IMR-90 (cell line): ENCODE results near the gene RGS12. TPM values are rescaled to one million over a fixed set of nuclear protein-coding genes. Genes with fewer than 3 reads are reported as not detected.

Source experiments
- ATAC-seq: fragments of 200-7000 bp; cut with Tn5 transposase; 2 replicates; pipeline ENCODE4 v1.9.1; 2020; ENCODE audit warnings: low read depth, mild to moderate bottlenecking, moderate library complexity
- BruUV-seq: library from RNA; stranded (reverse); fragments of 400-500 nt; replicated peaks from 2 replicates; lab custom pipeline; 2021; lab: Mats Ljungman, UMichigan
- CTCF ChIA-PET: fragments of 300-600 bp; formaldehyde crosslinking; extraction: SDS; loops from one replicate; lab custom pipeline; 2021; ENCODE audit warnings: antibody characterized with exemption; lab: Yijun Ruan, JAX
- POLR2A ChIA-PET: fragments of 300-600 bp; sonication (Branson Sonifier 250); formaldehyde crosslinking; loops from one replicate; lab custom pipeline; 2022; ENCODE audit warnings: antibody characterized with exemption; ENCODE audit not compliant: unreplicated experiment; lab: Charles Lee
- DNase-seq: peaks from one replicate; pipeline ENCODE4 v3.0.0; 2013
- H2AFZ ChIP-seq: replicated peaks from 2 replicates; pipeline ENCODE3; 2013; ENCODE audit warnings: low read length, mild to moderate bottlenecking; ENCODE audit not compliant: poor library complexity
- H2AK5ac ChIP-seq: 2 replicates; pipeline ENCODE4 v1.6.1; 2013; ENCODE audit warnings: low read depth, low read length, inconsistent platforms
- H2AK9ac ChIP-seq: replicated peaks from 2 replicates; pipeline ENCODE3; 2013; ENCODE audit warnings: mild to moderate bottlenecking, low read depth, low read length, moderate library complexity; ENCODE audit not compliant: poor library complexity
- H2BK120ac ChIP-seq: 2 replicates; pipeline ENCODE4 v1.6.1; 2013; ENCODE audit warnings: low read depth, low read length, inconsistent platforms
- H2BK15ac ChIP-seq: 3 replicates; pipeline ENCODE4 v1.6.1; 2013; ENCODE audit warnings: low read depth, low read length, inconsistent platforms
- H2BK20ac ChIP-seq: 2 replicates; pipeline ENCODE4 v1.6.1; 2013; ENCODE audit warnings: low read depth, mild to moderate bottlenecking, inconsistent platforms, low read length, moderate library complexity
- H2BK5ac ChIP-seq: 2 replicates; pipeline ENCODE4 v1.6.1; 2013; ENCODE audit warnings: mild to moderate bottlenecking, low read depth, low read length, inconsistent platforms; ENCODE audit not compliant: poor library complexity, severe bottlenecking
- H3K14ac ChIP-seq: replicated peaks from 2 replicates; pipeline ENCODE4 v1.6.1; 2013; ENCODE audit warnings: low read depth, low read length, inconsistent platforms
- H3K18ac ChIP-seq: 2 replicates; pipeline ENCODE4 v1.6.1; 2013; ENCODE audit warnings: low read depth, low read length, control low read depth
- H3K23ac ChIP-seq: 2 replicates; pipeline ENCODE4 v1.6.1; 2013; ENCODE audit warnings: low read depth, low read length, inconsistent platforms
- H3K27ac ChIP-seq: 2 replicates; pipeline ENCODE4 v1.5.1; 2013; ENCODE audit warnings: mild to moderate bottlenecking, control low read depth, low read length; ENCODE audit not compliant: insufficient read depth
- H3K27me3 ChIP-seq: 2 replicates; pipeline ENCODE4 v1.6.1; 2013; ENCODE audit warnings: low read length; ENCODE audit not compliant: control insufficient read depth, insufficient read depth
- H3K36me3 ChIP-seq: 2 replicates; pipeline ENCODE4 v1.6.1; 2013; ENCODE audit warnings: low read length, mixed read lengths; ENCODE audit not compliant: control insufficient read depth, insufficient read depth
- H3K4ac ChIP-seq: 2 replicates; pipeline ENCODE4 v1.6.1; 2013; ENCODE audit warnings: low read depth, low read length, inconsistent platforms
- H3K4me1 ChIP-seq: 2 replicates; pipeline ENCODE4 v1.6.1; 2013; ENCODE audit warnings: low read length, mixed read lengths; ENCODE audit not compliant: control insufficient read depth, insufficient read depth
- H3K4me2 ChIP-seq: 2 replicates; pipeline ENCODE4 v1.6.1; 2013; ENCODE audit warnings: low read depth, mild to moderate bottlenecking, control low read depth, low read length, moderate library complexity
- H3K4me3 ChIP-seq: 2 replicates; pipeline ENCODE4 v1.5.1; 2013; ENCODE audit warnings: low read depth, mild to moderate bottlenecking, control low read depth, low read length, moderate library complexity; ENCODE audit not compliant: insufficient read depth
- H3K56ac ChIP-seq: 2 replicates; pipeline ENCODE4 v1.6.1; 2013; ENCODE audit warnings: low read length, inconsistent platforms; ENCODE audit not compliant: insufficient read depth; ENCODE audit errors: extremely low read depth
- H3K79me1 ChIP-seq, 2 experiments: 2 replicates each; pipeline ENCODE4 v1.6.1; 2013; ENCODE audit warnings: low read length in 2 of 2, inconsistent platforms in 1 of 2, low read depth in 1 of 2
- H3K9ac ChIP-seq: 2 replicates; pipeline ENCODE4 v1.6.1; 2013; ENCODE audit warnings: low read depth, low read length, control low read depth
- H3K9me1 ChIP-seq: 2 replicates; pipeline ENCODE4 v1.6.1; 2013; ENCODE audit warnings: low read length, inconsistent platforms; ENCODE audit not compliant: insufficient read depth
- H3K9me3 ChIP-seq: 2 replicates; pipeline ENCODE4 v1.6.1; 2013; ENCODE audit warnings: low read length; ENCODE audit not compliant: control insufficient read depth, insufficient read depth
- H4K20me1 ChIP-seq: 2 replicates; pipeline ENCODE4 v1.6.1; 2013; ENCODE audit warnings: low read length, inconsistent platforms; ENCODE audit not compliant: insufficient read depth
- H4K5ac ChIP-seq: 2 replicates; pipeline ENCODE4 v1.6.1; 2013; ENCODE audit warnings: mild to moderate bottlenecking, low read depth, low read length, control low read depth
- H4K8ac ChIP-seq, 2 experiments: 2 replicates each; pipeline ENCODE4 v1.6.1; 2013; ENCODE audit warnings: low read depth in 2 of 2, low read length in 2 of 2, control low read depth in 1 of 2, inconsistent platforms in 1 of 2
- H4K91ac ChIP-seq: 2 replicates; pipeline ENCODE4 v1.6.1; 2013; ENCODE audit warnings: low read depth, low read length, inconsistent platforms; ENCODE audit not compliant: insufficient read depth
- BHLHE40 ChIP-seq: fragments of 150-350 bp; IDR thresholded peaks from 2 replicates; pipeline ENCODE4 v1.6.1; 2016; ENCODE audit warnings: mild to moderate bottlenecking, low read depth, low read length
- CHD1 ChIP-seq: IDR thresholded peaks from 2 replicates; pipeline ENCODE4 v1.6.1; 2012; ENCODE audit warnings: low read depth, low read length, improper control_type of control experiment
- ELK1 ChIP-seq: fragments of 150-350 bp; IDR thresholded peaks from 2 replicates; pipeline ENCODE4 v1.6.1; 2016; ENCODE audit warnings: low read depth, mild to moderate bottlenecking, low read length, moderate library complexity, borderline replicate concordance
- FOS ChIP-seq: fragments of 150-350 bp; IDR thresholded peaks from 2 replicates; pipeline ENCODE4 v1.6.1; 2016; ENCODE audit warnings: low read depth, low read length
- MAFK ChIP-seq: IDR thresholded peaks from 2 replicates; pipeline ENCODE4 v1.6.1; 2012; ENCODE audit warnings: low read depth, low read length, improper control_type of control experiment
- MAZ ChIP-seq: IDR thresholded peaks from 2 replicates; pipeline ENCODE4 v1.6.1; 2012; ENCODE audit warnings: low read depth, mild to moderate bottlenecking, low read length, improper control_type of control experiment, moderate library complexity, borderline replicate concordance
- MXI1 ChIP-seq: IDR thresholded peaks from 2 replicates; pipeline ENCODE4 v1.6.1; 2012; ENCODE audit warnings: low read depth, mild to moderate bottlenecking, low read length, moderate library complexity, borderline replicate concordance
- NFE2L2 ChIP-seq: fragments of 150-350 bp; IDR thresholded peaks from 2 replicates; pipeline ENCODE4 v1.6.1; 2016; ENCODE audit warnings: low read depth, mild to moderate bottlenecking, low read length
- RCOR1 ChIP-seq: IDR thresholded peaks from 2 replicates; pipeline ENCODE4 v1.6.1; 2012; ENCODE audit warnings: mild to moderate bottlenecking, low read length, improper control_type of control experiment; ENCODE audit not compliant: insufficient replicate concordance
- RFX5 ChIP-seq: IDR thresholded peaks from 2 replicates; pipeline ENCODE4 v1.8.0; 2012; ENCODE audit warnings: low read depth, mild to moderate bottlenecking, low read length, moderate library complexity
- WGBS, 2 experiments: methylation state at CpG; one replicate each; pipeline versions ENCODE4 v1.1.5 to v1.1.7; 2013; ENCODE audit warnings: missing lambda C conversion rate in 2 of 2; ENCODE audit not compliant: insufficient read length in 1 of 2; ENCODE audit errors: extremely low coverage in 2 of 2; 5-methylcytosine and 5-hydroxymethylcytosine counted together
- dilution Hi-C: fragments of 300-500 bp; cut with HindIII; formaldehyde crosslinking; loops from one replicate; pipeline ENCODE4 v1.14.3; 2018; ENCODE audit warnings: low sequenced_read_pairs; ENCODE audit not compliant: unreplicated experiment
- in situ Hi-C: fragments of 300-500 bp; cut with MboI; formaldehyde crosslinking; loops from 3 replicates; pipeline ENCODE4 v1.14.3; 2019; ENCODE audit warnings: low sequenced_read_pairs, inconsistent platforms, mixed read lengths
- intact Hi-C: fragments of 100-400 bp; cut with micrococcal nuclease; formaldehyde crosslinking; loops from 2 replicates; pipeline ENCODE4 v1.10.0; 2022
- polyA plus RNA-seq, 3 experiments: library from polyadenylated mRNA; depleted of rRNA; stranded (reverse); fragments of >200 nt; gene quantifications; 2 replicates each; pipeline ENCODE4 v1.2.3, GENCODE V29; 2012; ENCODE audit warnings: low replicate concordance in 1 of 3
- total RNA-seq: library from RNA; depleted of rRNA; stranded (reverse); fragments of >200 nt; gene quantifications from 2 replicates; pipeline ENCODE4 v1.2.3, GENCODE V29; 2012

The RGS12 gene
- total and polyA plus RNA-seq, 2 of the 4 experiments (the other 2 are of a cell fraction): 11.8 to 12.0 TPM

GRCh38 chr4:3287972-3288570, 4.8 kb upstream of the RGS12 start:
- H2BK5ac ChIP-seq: no peak overlapping the region
- DNase-seq (no peak), ATAC-seq (no peak)
- H3K36me3 ChIP-seq: no peaks in the 10 kb centered on the region
- H3K9ac ChIP-seq: no peak overlapping the region
- no peak overlapping the region for H3K4me3 ChIP-seq
- H2BK20ac ChIP-seq: no peak overlapping the region
- ChIA-PET CTCF (no interaction called here), POLR2A (no interaction called here)
- no peak overlapping the region for H4K5ac ChIP-seq
- H2AFZ ChIP-seq: no peak overlapping the region
- H3K14ac ChIP-seq: no peak overlapping the region
- no peak overlapping the region for H3K27ac ChIP-seq
- H3K79me1 ChIP-seq: peaks cover 0 to 4% of the 10 kb centered on the region in 2 experiments; a peak in 2 of 4 replicates
- 93% methylated on average over 9 of the region's 24 CpGs; no CpG with 5 or more reads in 1 of the 2 experiments for WGBS, 2 experiments
- H2AK9ac ChIP-seq: no peak overlapping the region
- no peak overlapping the region for H3K23ac ChIP-seq
- H3K9me1 ChIP-seq: peaks cover 3% of the 10 kb centered on the region; the same call in 1 of the 2 replicates
- no peaks in the 10 kb centered on the region for H3K9me3 ChIP-seq
- no peak overlapping the region for H2BK15ac ChIP-seq
- H3K27me3 ChIP-seq: peaks cover 9% of the 10 kb centered on the region; the same call in 1 of the 2 replicates
- no peak overlapping the region for H2AK5ac ChIP-seq
- H2BK120ac ChIP-seq: no peak overlapping the region
- intact Hi-C loops (no loop called here), dilution Hi-C loops (no loop called here), in situ Hi-C loops (no loop called here)
- H4K20me1 ChIP-seq: 0 out of 2 replicates have a peak, but pooled peaks cover 4% of the 10 kb centered on the region
- no peak overlapping the region for H4K8ac ChIP-seq
- no peak overlapping the region for H3K56ac ChIP-seq
- no peak overlapping the region for H4K91ac ChIP-seq
- TF ChIP-seq ELK1: no peak
- no peak for TF ChIP-seq MXI1
- TF ChIP-seq NFE2L2: no peak
- no peak for TF ChIP-seq FOS
- TF ChIP-seq RFX5: no peak
- no peak for TF ChIP-seq RCOR1
- no peak for TF ChIP-seq BHLHE40
- no peak for TF ChIP-seq CHD1
- TF ChIP-seq MAZ: no peak
- no peak for TF ChIP-seq MAFK
- H3K4me2 ChIP-seq: no peak overlapping the region
- peaks cover 5% of the 10 kb centered on the region; the same call in 1 of the 2 replicates for H3K4me1 ChIP-seq
- no TSS peak for BruUV-seq
- H3K18ac ChIP-seq: no peak overlapping the region
- no peak overlapping the region for H3K4ac ChIP-seq
